IMR-90 (cell line): ENCODE results near the gene ARL2. TPM values are rescaled to one million over a fixed set of nuclear protein-coding genes. Genes with fewer than 3 reads are reported as not detected.
A peak's percentile ranks its signal among the peaks of the same experiment; 100 is the strongest.

Experiments used
- ATAC-seq: fragments of 200-7000 bp; cut with Tn5 transposase; 2 replicates; pipeline ENCODE4 v1.9.1; 2020; ENCODE audit warnings: low read depth, mild to moderate bottlenecking, moderate library complexity
- Bru-seq: library from RNA; stranded (reverse); fragments of 400-500 nt; gene quantifications from one replicate; lab custom pipeline; 2021; lab: Mats Ljungman, UMichigan
- BruChase-seq, 2 experiments: library from RNA; stranded (reverse); fragments of 400-500 nt; gene quantifications; one replicate each; lab custom pipeline; 2021; lab: Mats Ljungman, UMichigan
- BruUV-seq: library from RNA; stranded (reverse); fragments of 400-500 nt; replicated peaks from 2 replicates; lab custom pipeline; 2021; lab: Mats Ljungman, UMichigan
- CTCF ChIA-PET: fragments of 300-600 bp; formaldehyde crosslinking; extraction: SDS; loops from one replicate; lab custom pipeline; 2021; ENCODE audit warnings: antibody characterized with exemption; lab: Yijun Ruan, JAX
- POLR2A ChIA-PET: fragments of 300-600 bp; sonication (Branson Sonifier 250); formaldehyde crosslinking; loops from one replicate; lab custom pipeline; 2022; ENCODE audit warnings: antibody characterized with exemption; ENCODE audit not compliant: unreplicated experiment; lab: Charles Lee
- DNase-seq: peaks from one replicate; pipeline ENCODE4 v3.0.0; 2013
- H2AFZ ChIP-seq: replicated peaks from 2 replicates; pipeline ENCODE3; 2013; ENCODE audit warnings: low read length, mild to moderate bottlenecking; ENCODE audit not compliant: poor library complexity
- H2AK5ac ChIP-seq: 2 replicates; pipeline ENCODE4 v1.6.1; 2013; ENCODE audit warnings: low read depth, low read length, inconsistent platforms
- H2AK9ac ChIP-seq: replicated peaks from 2 replicates; pipeline ENCODE3; 2013; ENCODE audit warnings: mild to moderate bottlenecking, low read depth, low read length, moderate library complexity; ENCODE audit not compliant: poor library complexity
- H2BK120ac ChIP-seq: 2 replicates; pipeline ENCODE4 v1.6.1; 2013; ENCODE audit warnings: low read depth, low read length, inconsistent platforms
- H2BK15ac ChIP-seq: 3 replicates; pipeline ENCODE4 v1.6.1; 2013; ENCODE audit warnings: low read depth, low read length, inconsistent platforms
- H2BK20ac ChIP-seq: 2 replicates; pipeline ENCODE4 v1.6.1; 2013; ENCODE audit warnings: low read depth, mild to moderate bottlenecking, inconsistent platforms, low read length, moderate library complexity
- H2BK5ac ChIP-seq: 2 replicates; pipeline ENCODE4 v1.6.1; 2013; ENCODE audit warnings: mild to moderate bottlenecking, low read depth, low read length, inconsistent platforms; ENCODE audit not compliant: poor library complexity, severe bottlenecking
- H3K14ac ChIP-seq: replicated peaks from 2 replicates; pipeline ENCODE4 v1.6.1; 2013; ENCODE audit warnings: low read depth, low read length, inconsistent platforms
- H3K18ac ChIP-seq: 2 replicates; pipeline ENCODE4 v1.6.1; 2013; ENCODE audit warnings: low read depth, low read length, control low read depth
- H3K23ac ChIP-seq: 2 replicates; pipeline ENCODE4 v1.6.1; 2013; ENCODE audit warnings: low read depth, low read length, inconsistent platforms
- H3K27ac ChIP-seq: 2 replicates; pipeline ENCODE4 v1.5.1; 2013; ENCODE audit warnings: mild to moderate bottlenecking, control low read depth, low read length; ENCODE audit not compliant: insufficient read depth
- H3K27me3 ChIP-seq: 2 replicates; pipeline ENCODE4 v1.6.1; 2013; ENCODE audit warnings: low read length; ENCODE audit not compliant: control insufficient read depth, insufficient read depth
- H3K36me3 ChIP-seq: 2 replicates; pipeline ENCODE4 v1.6.1; 2013; ENCODE audit warnings: low read length, mixed read lengths; ENCODE audit not compliant: control insufficient read depth, insufficient read depth
- H3K4ac ChIP-seq: 2 replicates; pipeline ENCODE4 v1.6.1; 2013; ENCODE audit warnings: low read depth, low read length, inconsistent platforms
- H3K4me1 ChIP-seq: 2 replicates; pipeline ENCODE4 v1.6.1; 2013; ENCODE audit warnings: low read length, mixed read lengths; ENCODE audit not compliant: control insufficient read depth, insufficient read depth
- H3K4me2 ChIP-seq: 2 replicates; pipeline ENCODE4 v1.6.1; 2013; ENCODE audit warnings: low read depth, mild to moderate bottlenecking, control low read depth, low read length, moderate library complexity
- H3K4me3 ChIP-seq: 2 replicates; pipeline ENCODE4 v1.5.1; 2013; ENCODE audit warnings: low read depth, mild to moderate bottlenecking, control low read depth, low read length, moderate library complexity; ENCODE audit not compliant: insufficient read depth
- H3K56ac ChIP-seq: 2 replicates; pipeline ENCODE4 v1.6.1; 2013; ENCODE audit warnings: low read length, inconsistent platforms; ENCODE audit not compliant: insufficient read depth; ENCODE audit errors: extremely low read depth
- H3K79me1 ChIP-seq, 2 experiments: 2 replicates each; pipeline ENCODE4 v1.6.1; 2013; ENCODE audit warnings: low read length in 2 of 2, inconsistent platforms in 1 of 2, low read depth in 1 of 2
- H3K9ac ChIP-seq: 2 replicates; pipeline ENCODE4 v1.6.1; 2013; ENCODE audit warnings: low read depth, low read length, control low read depth
- H3K9me1 ChIP-seq: 2 replicates; pipeline ENCODE4 v1.6.1; 2013; ENCODE audit warnings: low read length, inconsistent platforms; ENCODE audit not compliant: insufficient read depth
- H3K9me3 ChIP-seq: 2 replicates; pipeline ENCODE4 v1.6.1; 2013; ENCODE audit warnings: low read length; ENCODE audit not compliant: control insufficient read depth, insufficient read depth
- H4K20me1 ChIP-seq: 2 replicates; pipeline ENCODE4 v1.6.1; 2013; ENCODE audit warnings: low read length, inconsistent platforms; ENCODE audit not compliant: insufficient read depth
- H4K5ac ChIP-seq: 2 replicates; pipeline ENCODE4 v1.6.1; 2013; ENCODE audit warnings: mild to moderate bottlenecking, low read depth, low read length, control low read depth
- H4K8ac ChIP-seq, 2 experiments: 2 replicates each; pipeline ENCODE4 v1.6.1; 2013; ENCODE audit warnings: low read depth in 2 of 2, low read length in 2 of 2, control low read depth in 1 of 2, inconsistent platforms in 1 of 2
- H4K91ac ChIP-seq: 2 replicates; pipeline ENCODE4 v1.6.1; 2013; ENCODE audit warnings: low read depth, low read length, inconsistent platforms; ENCODE audit not compliant: insufficient read depth
- BHLHE40 ChIP-seq: fragments of 150-350 bp; IDR thresholded peaks from 2 replicates; pipeline ENCODE4 v1.6.1; 2016; ENCODE audit warnings: mild to moderate bottlenecking, low read depth, low read length
- CHD1 ChIP-seq: IDR thresholded peaks from 2 replicates; pipeline ENCODE4 v1.6.1; 2012; ENCODE audit warnings: low read depth, low read length, improper control_type of control experiment
- ELK1 ChIP-seq: fragments of 150-350 bp; IDR thresholded peaks from 2 replicates; pipeline ENCODE4 v1.6.1; 2016; ENCODE audit warnings: low read depth, mild to moderate bottlenecking, low read length, moderate library complexity, borderline replicate concordance
- FOS ChIP-seq: fragments of 150-350 bp; IDR thresholded peaks from 2 replicates; pipeline ENCODE4 v1.6.1; 2016; ENCODE audit warnings: low read depth, low read length
- MAFK ChIP-seq: IDR thresholded peaks from 2 replicates; pipeline ENCODE4 v1.6.1; 2012; ENCODE audit warnings: low read depth, low read length, improper control_type of control experiment
- MAZ ChIP-seq: IDR thresholded peaks from 2 replicates; pipeline ENCODE4 v1.6.1; 2012; ENCODE audit warnings: low read depth, mild to moderate bottlenecking, low read length, improper control_type of control experiment, moderate library complexity, borderline replicate concordance
- MXI1 ChIP-seq: IDR thresholded peaks from 2 replicates; pipeline ENCODE4 v1.6.1; 2012; ENCODE audit warnings: low read depth, mild to moderate bottlenecking, low read length, moderate library complexity, borderline replicate concordance
- POLR2A ChIP-seq: IDR thresholded peaks from 2 replicates; pipeline ENCODE4 v1.6.1; 2012; ENCODE audit warnings: mild to moderate bottlenecking, low read depth, low read length
- SMC3 ChIP-seq: fragments of 150-350 bp; IDR thresholded peaks from 2 replicates; pipeline ENCODE4 v1.6.1; 2016; ENCODE audit warnings: low read depth, mild to moderate bottlenecking, antibody characterized with exemption, low read length, moderate library complexity
- USF2 ChIP-seq: fragments of 150-350 bp; IDR thresholded peaks from 2 replicates; pipeline ENCODE4 v1.6.1; 2017; ENCODE audit warnings: mild to moderate bottlenecking, antibody characterized with exemption, low read length, low read depth
- WGBS, 2 experiments: methylation state at CpG; one replicate each; pipeline versions ENCODE4 v1.1.5 to v1.1.7; 2013; ENCODE audit warnings: missing lambda C conversion rate in 2 of 2; ENCODE audit not compliant: insufficient read length in 1 of 2; ENCODE audit errors: extremely low coverage in 2 of 2; 5-methylcytosine and 5-hydroxymethylcytosine counted together
- dilution Hi-C: fragments of 300-500 bp; cut with HindIII; formaldehyde crosslinking; loops from one replicate; pipeline ENCODE4 v1.14.3; 2018; ENCODE audit warnings: low sequenced_read_pairs; ENCODE audit not compliant: unreplicated experiment
- in situ Hi-C: fragments of 300-500 bp; cut with MboI; formaldehyde crosslinking; loops from 3 replicates; pipeline ENCODE4 v1.14.3; 2019; ENCODE audit warnings: low sequenced_read_pairs, inconsistent platforms, mixed read lengths
- intact Hi-C: fragments of 100-400 bp; cut with micrococcal nuclease; formaldehyde crosslinking; loops from 2 replicates; pipeline ENCODE4 v1.10.0; 2022
- long read RNA-seq: library from polyadenylated mRNA; unstranded; transcript quantifications from one replicate; pipeline ENCODE4 v2.0.0, GENCODE V29; 2021; ENCODE audit not compliant: unreplicated experiment
- polyA plus RNA-seq, 3 experiments: library from polyadenylated mRNA; depleted of rRNA; stranded (reverse); fragments of >200 nt; gene quantifications; 2 replicates each; pipeline ENCODE4 v1.2.3, GENCODE V29; 2012; ENCODE audit warnings: low replicate concordance in 1 of 3
- total RNA-seq: library from RNA; depleted of rRNA; stranded (reverse); fragments of >200 nt; gene quantifications from 2 replicates; pipeline ENCODE4 v1.2.3, GENCODE V29; 2012; rRNA removed

ARL2 gene
- total RNA-seq (46.4 and 48.9 TPM in 2 replicates), polyA plus RNA-seq (2012; rRNA removed) (152 and 168 TPM in 2 replicates), Bru-seq, nascent RNA (percentile 70 among the genes with signal in this experiment), BruChase-seq, experiment 1, labeled RNA remaining after a 6-hour chase (percentile 62 among the genes with signal in this experiment), BruChase-seq, experiment 2, labeled RNA remaining after a 2-hour chase (percentile 59 among the genes with signal in this experiment)
- 75.2 and 195 TPM in 2 replicates for polyA plus RNA-seq (2012; cell fraction: cytosol; rRNA removed)
- polyA plus RNA-seq (2012; cell fraction: nucleus; rRNA removed; ENCODE audit: low replicate concordance): 54.5 and 73.7 TPM in 2 replicates
- long read RNA-seq, transcript ARL2-206 (4 exons, 795 nt): minor isoform, 5 of 78 reads
- long read RNA-seq, transcript ARL2-201 (5 exons, 979 nt): major isoform, 67 of 78 reads
- long read RNA-seq, partial matches to known transcripts: 2 of 78 reads
- long read RNA-seq, other reads (novel, unspliced or antisense): 1 of 78 reads

- H3K23ac ChIP-seq: peak within 1 kb of the TSS; percentile 77
- dilution Hi-C loops (no loop called here), intact Hi-C loops (loop anchor here (1.0 to 2.0 kb wide), 3 partner anchors 103 to 227 kb away; partner anchors contain the start of gene ZNHIT2), in situ Hi-C loops (no loop called here)
- peak within 1 kb of the TSS; percentile 97 to 98 for H4K8ac ChIP-seq
- H3K9me1 ChIP-seq: peaks cover 17% of the 10 kb centered on the region
- peak; percentile 87 for DNase-seq
- H2AFZ ChIP-seq: peak within 1 kb of the TSS; percentile 98
- WGBS, 2 experiments: 0% methylated on average over 66 of the region's 96 CpGs; no CpG with 5 or more reads in 1 of the 2 experiments
- H4K5ac ChIP-seq: peak within 1 kb of the TSS; percentile 85
- ChIA-PET CTCF (interaction anchor here (0.6 to 1.6 kb wide), 5 partner anchors 11 to 167 kb away, joined by 3 to 5 read pairs (median 3); no protein-coding TSS in a partner anchor), POLR2A (interaction anchor here (0.5 to 0.6 kb wide), 2 partner anchors 126 to 1452 kb away, joined by 3 to 4 read pairs; no protein-coding TSS in a partner anchor)
- H3K14ac ChIP-seq: peak within 1 kb of the TSS; percentile 94
- peak within 1 kb of the TSS; percentile 83 for H3K27ac ChIP-seq
- peak within 1 kb of the TSS; percentile 57 for H3K4me3 ChIP-seq
- peak within 1 kb of the TSS; percentile 71 for H3K4me2 ChIP-seq
- peak within 1 kb of the TSS; percentile 91 for H4K91ac ChIP-seq
- peak within 1 kb of the TSS; percentile 86 for H3K4ac ChIP-seq
- peaks cover 5% of the 10 kb centered on the region; the same call in 1 of the 2 replicates for H3K36me3 ChIP-seq
- H2BK5ac ChIP-seq: peak within 1 kb of the TSS; percentile 81
- ATAC-seq: peak; percentile 93
- H3K9me3 ChIP-seq: no peaks in the 10 kb centered on the region
- H2BK15ac ChIP-seq: peak within 1 kb of the TSS; percentile 66; the same call in 2 of the 3 replicates
- H2AK9ac ChIP-seq: peak within 1 kb of the TSS; percentile 98
- H2BK20ac ChIP-seq: no peak within 1 kb of the TSS
- H3K79me1 ChIP-seq: peaks cover 15 to 41% of the 10 kb centered on the region in 2 experiments
- H3K56ac ChIP-seq: peak within 1 kb of the TSS; percentile 82
- peak within 1 kb of the TSS; percentile 74 for H3K9ac ChIP-seq
- peak within 1 kb of the TSS; percentile 99 for H2AK5ac ChIP-seq
- H2BK120ac ChIP-seq: peak within 1 kb of the TSS; percentile 87
- H3K18ac ChIP-seq: peak within 1 kb of the TSS; percentile 46
- no peaks in the 10 kb centered on the region for H4K20me1 ChIP-seq
- H3K4me1 ChIP-seq: peaks cover 5% of the 10 kb centered on the region
- no TSS peak for BruUV-seq
- no peaks in the 10 kb centered on the region for H3K27me3 ChIP-seq
- TF ChIP-seq CHD1 (no peak), USF2 (peak; percentile 97), ELK1 (no peak), MXI1 (peak; percentile 55), POLR2A (peak; percentile 51; the same call in 1 of the 2 replicates), MAFK (no peak), SMC3 (peak; percentile 38; the same call in 1 of the 2 replicates), BHLHE40 (peak; percentile 97), FOS (0 out of 2 replicates have a peak, but pooled peaks have one; percentile 6), MAZ (peak; percentile 21; the same call in 1 of the 2 replicates)
Observed at GRCh38 chr11:65013888-65014725, at the start of gene ARL2. ARL2 (plus strand) TSS chr11:65014160; CDS start chr11:65014208, 48 bp downstream.
